Fibroblast of lung (primary cell): ENCODE data around the gene TACC2.

ENCODE experiments used
- EZH2 ChIP-seq: IDR thresholded peaks from 2 replicates; pipeline ENCODE4 v1.5.1; 2012; ENCODE audit warnings: low read length, control low read depth, mild to moderate bottlenecking; ENCODE audit errors: missing control alignments
- TF ChIP-seq, protein P1 (sequence below), 2 donors: IDR thresholded peaks in 1 of 2; conservative IDR thresholded peaks in 1 of 2; 1 replicate in 1 of 2; 2 replicates in 1 of 2; pipeline ENCODE4 v1.5.1; 2011 to 2012; ENCODE audit warnings: low read length in 2 of 2, control low read depth in 1 of 2, inconsistent platforms in 1 of 2, low read depth in 1 of 2, mild to moderate bottlenecking in 1 of 2

GRCh38 chr10:122151121-122151694, 162.2 kb downstream of the TACC2 start:
- TF ChIP-seq, protein P1, sequence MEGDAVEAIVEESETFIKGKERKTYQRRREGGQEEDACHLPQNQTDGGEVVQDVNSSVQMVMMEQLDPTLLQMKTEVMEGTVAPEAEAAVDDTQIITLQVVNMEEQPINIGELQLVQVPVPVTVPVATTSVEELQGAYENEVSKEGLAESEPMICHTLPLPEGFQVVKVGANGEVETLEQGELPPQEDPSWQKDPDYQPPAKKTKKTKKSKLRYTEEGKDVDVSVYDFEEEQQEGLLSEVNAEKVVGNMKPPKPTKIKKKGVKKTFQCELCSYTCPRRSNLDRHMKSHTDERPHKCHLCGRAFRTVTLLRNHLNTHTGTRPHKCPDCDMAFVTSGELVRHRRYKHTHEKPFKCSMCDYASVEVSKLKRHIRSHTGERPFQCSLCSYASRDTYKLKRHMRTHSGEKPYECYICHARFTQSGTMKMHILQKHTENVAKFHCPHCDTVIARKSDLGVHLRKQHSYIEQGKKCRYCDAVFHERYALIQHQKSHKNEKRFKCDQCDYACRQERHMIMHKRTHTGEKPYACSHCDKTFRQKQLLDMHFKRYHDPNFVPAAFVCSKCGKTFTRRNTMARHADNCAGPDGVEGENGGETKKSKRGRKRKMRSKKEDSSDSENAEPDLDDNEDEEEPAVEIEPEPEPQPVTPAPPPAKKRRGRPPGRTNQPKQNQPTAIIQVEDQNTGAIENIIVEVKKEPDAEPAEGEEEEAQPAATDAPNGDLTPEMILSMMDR (conservative IDR thresholded peaks at IDR 0.05 in 1 of 2, IDR thresholded peaks at IDR 0.05 in 1 of 2; ENCODE audit: low read depth in 1 of 2, low read length in 2 of 2), result no peak
- no peak for TF ChIP-seq EZH2
